HEK293 (cell line): ENCODE results near the gene PPP1R15B.

Experiments
- CTCF ChIA-PET: fragments of 350-600 bp; formaldehyde crosslinking; extraction: SDS; loops from one replicate; lab custom pipeline; 2021; ENCODE audit warnings: antibody characterized with exemption; lab: Yijun Ruan, JAX
- POLR2A ChIA-PET: fragments of 300-600 bp; formaldehyde crosslinking; extraction: SDS; loops from one replicate; lab custom pipeline; 2020; ENCODE audit warnings: antibody characterized with exemption, inconsistent platforms; lab: Yijun Ruan, JAX
- H3K27ac ChIP-seq: fragments of 200-500 bp; sonication (Bioruptor generic); 2 replicates; pipeline ENCODE4 v1.5.1; 2014; ENCODE audit warnings: low read depth, low read length, control low read depth, inconsistent platforms; ENCODE audit errors: extremely low read depth
- H3K36me3 ChIP-seq, 2 experiments: fragments of 200-500 bp in 1 of 2; sonication (Bioruptor generic) in 1 of 2; 1 replicate in 1 of 2; 2 replicates in 1 of 2; pipeline ENCODE4 v1.5.1; 2014 to 2017; ENCODE audit warnings: inconsistent platforms in 2 of 2, low read length in 2 of 2; ENCODE audit not compliant: control insufficient read depth in 2 of 2, insufficient read depth in 1 of 2
- H3K4me1 ChIP-seq: fragments of 200-500 bp; sonication (Bioruptor generic); 2 replicates; pipeline ENCODE4 v1.5.1; 2014; ENCODE audit warnings: mild to moderate bottlenecking, low read length, inconsistent platforms; ENCODE audit not compliant: control insufficient read depth, insufficient read depth
- H3K4me3 ChIP-seq: 2 replicates; pipeline ENCODE4 v1.5.1; 2011; ENCODE audit warnings: low read depth, mild to moderate bottlenecking, control low read depth, low read length, moderate library complexity
- H3K9me3 ChIP-seq: fragments of 200-500 bp; sonication (Bioruptor generic); 2 replicates; pipeline ENCODE4 v1.5.1; 2014; ENCODE audit warnings: low read depth, low read length, inconsistent platforms; ENCODE audit not compliant: control insufficient read depth, insufficient read depth
- BCL11B ChIP-seq: fragments of 450-650 bp; formaldehyde crosslinking; IDR thresholded peaks from 2 replicates; pipeline ENCODE4 v1.5.1; 2016; ENCODE audit warnings: low read depth, missing biosample characterization, missing genetic modification characterization
- CTCF ChIP-seq: fragments of 450-650 bp; formaldehyde crosslinking; IDR thresholded peaks from 2 replicates; pipeline ENCODE4 v1.5.1; 2016; ENCODE audit warnings: missing biosample characterization, missing genetic modification characterization
- EGR2 ChIP-seq: fragments of 450-650 bp; formaldehyde crosslinking; IDR thresholded peaks from 2 replicates; pipeline ENCODE4 v1.5.1; 2016; ENCODE audit warnings: low read depth, missing biosample characterization, missing genetic modification characterization
- HOXC10 ChIP-seq: sonication (generic); formaldehyde crosslinking; IDR thresholded peaks from 2 replicates; pipeline ENCODE4 v1.8.1; 2023; ENCODE audit warnings: mild to moderate bottlenecking, missing genetic modification reagents
- IKZF3 ChIP-seq: fragments of 450-650 bp; IDR thresholded peaks from 2 replicates; pipeline ENCODE4 v1.5.0; 2018; ENCODE audit warnings: missing biosample characterization, mild to moderate bottlenecking, missing genetic modification characterization, moderate library complexity
- SCRT1 ChIP-seq: fragments of 450-650 bp; formaldehyde crosslinking; IDR thresholded peaks from 2 replicates; pipeline ENCODE4 v1.5.1; 2016; ENCODE audit warnings: missing biosample characterization, missing genetic modification characterization, borderline replicate concordance
- ZBTB8A ChIP-seq: fragments of 450-650 bp; formaldehyde crosslinking; IDR thresholded peaks from 2 replicates; pipeline ENCODE4 v1.5.1; 2016; ENCODE audit warnings: missing biosample characterization, missing genetic modification characterization
- ZFHX2 ChIP-seq: fragments of 450-650 bp; formaldehyde crosslinking; conservative IDR thresholded peaks from 2 replicates; pipeline ENCODE4 v1.5.1; 2016; ENCODE audit warnings: missing biosample characterization, missing genetic modification characterization
- ZFP41 ChIP-seq: fragments of 450-650 bp; formaldehyde crosslinking; IDR thresholded peaks from 2 replicates; pipeline ENCODE4 v1.5.1; 2016; ENCODE audit warnings: missing biosample characterization, missing genetic modification characterization, borderline replicate concordance
- ZNF140 ChIP-seq: fragments of 450-650 bp; formaldehyde crosslinking; IDR thresholded peaks from 2 replicates; pipeline ENCODE4 v1.5.1; 2016; ENCODE audit warnings: missing biosample characterization, missing genetic modification characterization
- ZNF16 ChIP-seq: fragments of 450-650 bp; formaldehyde crosslinking; IDR thresholded peaks from 2 replicates; pipeline ENCODE4 v1.5.1; 2016; ENCODE audit warnings: low read depth, missing biosample characterization, missing genetic modification characterization
- ZNF335 ChIP-seq: fragments of 450-650 bp; formaldehyde crosslinking; conservative IDR thresholded peaks from 2 replicates; pipeline ENCODE4 v1.5.1; 2016; ENCODE audit warnings: missing biosample characterization, missing genetic modification characterization
- ZNF362 ChIP-seq: fragments of 450-650 bp; formaldehyde crosslinking; IDR thresholded peaks from 2 replicates; pipeline ENCODE4 v1.5.1; 2016; ENCODE audit warnings: missing biosample characterization, missing genetic modification characterization
- ZNF391 ChIP-seq: fragments of 450-650 bp; formaldehyde crosslinking; IDR thresholded peaks from 2 replicates; pipeline ENCODE4 v1.5.1; 2016; ENCODE audit warnings: low read depth, missing biosample characterization, missing genetic modification characterization, borderline replicate concordance
- ZNF416 ChIP-seq: fragments of 450-650 bp; formaldehyde crosslinking; IDR thresholded peaks from 2 replicates; pipeline ENCODE4 v1.5.1; 2016; ENCODE audit warnings: missing biosample characterization, missing genetic modification characterization
- ZNF549 ChIP-seq: fragments of 450-650 bp; IDR thresholded peaks from 2 replicates; pipeline ENCODE4 v1.5.1; 2018; ENCODE audit warnings: missing biosample characterization, missing genetic modification characterization, mild to moderate bottlenecking, inconsistent platforms, moderate library complexity
- ZNF585B ChIP-seq: fragments of 450-650 bp; formaldehyde crosslinking; IDR thresholded peaks from 2 replicates; pipeline ENCODE4 v1.5.1; 2016; ENCODE audit warnings: missing biosample characterization, missing genetic modification characterization
- ZNF600 ChIP-seq: fragments of 450-650 bp; formaldehyde crosslinking; IDR thresholded peaks from 2 replicates; pipeline ENCODE4 v1.5.1; 2016; ENCODE audit warnings: missing biosample characterization, missing genetic modification characterization
- ZNF654 ChIP-seq: fragments of 450-650 bp; formaldehyde crosslinking; IDR thresholded peaks from 2 replicates; pipeline ENCODE4 v1.5.1; 2016; ENCODE audit warnings: low read depth, missing biosample characterization, missing genetic modification characterization
- ZNF660 ChIP-seq: fragments of 450-650 bp; IDR thresholded peaks from 2 replicates; pipeline ENCODE4 v1.5.1; 2018; ENCODE audit warnings: missing biosample characterization, mild to moderate bottlenecking, missing genetic modification characterization
- TF ChIP-seq, protein P1 (sequence below): fragments of 450-650 bp; formaldehyde crosslinking; IDR thresholded peaks from 2 replicates; pipeline ENCODE4 v1.5.1; 2016; ENCODE audit warnings: missing biosample characterization, missing genetic modification characterization, borderline replicate concordance
- TF ChIP-seq, protein P2 (sequence below): fragments of 450-650 bp; formaldehyde crosslinking; IDR thresholded peaks from 2 replicates; pipeline ENCODE4 v1.5.1; 2016; ENCODE audit warnings: missing biosample characterization, missing genetic modification characterization
- TF ChIP-seq, protein P3 (sequence below): fragments of 450-650 bp; formaldehyde crosslinking; IDR thresholded peaks from 2 replicates; pipeline ENCODE4 v1.5.1; 2016; ENCODE audit warnings: missing biosample characterization, missing genetic modification characterization
- TF ChIP-seq, protein P4 (sequence below): fragments of 450-650 bp; IDR thresholded peaks from 2 replicates; pipeline ENCODE4 v1.5.1; 2018; ENCODE audit warnings: missing biosample characterization, missing genetic modification characterization

PPP1R15B gene

DNA sequence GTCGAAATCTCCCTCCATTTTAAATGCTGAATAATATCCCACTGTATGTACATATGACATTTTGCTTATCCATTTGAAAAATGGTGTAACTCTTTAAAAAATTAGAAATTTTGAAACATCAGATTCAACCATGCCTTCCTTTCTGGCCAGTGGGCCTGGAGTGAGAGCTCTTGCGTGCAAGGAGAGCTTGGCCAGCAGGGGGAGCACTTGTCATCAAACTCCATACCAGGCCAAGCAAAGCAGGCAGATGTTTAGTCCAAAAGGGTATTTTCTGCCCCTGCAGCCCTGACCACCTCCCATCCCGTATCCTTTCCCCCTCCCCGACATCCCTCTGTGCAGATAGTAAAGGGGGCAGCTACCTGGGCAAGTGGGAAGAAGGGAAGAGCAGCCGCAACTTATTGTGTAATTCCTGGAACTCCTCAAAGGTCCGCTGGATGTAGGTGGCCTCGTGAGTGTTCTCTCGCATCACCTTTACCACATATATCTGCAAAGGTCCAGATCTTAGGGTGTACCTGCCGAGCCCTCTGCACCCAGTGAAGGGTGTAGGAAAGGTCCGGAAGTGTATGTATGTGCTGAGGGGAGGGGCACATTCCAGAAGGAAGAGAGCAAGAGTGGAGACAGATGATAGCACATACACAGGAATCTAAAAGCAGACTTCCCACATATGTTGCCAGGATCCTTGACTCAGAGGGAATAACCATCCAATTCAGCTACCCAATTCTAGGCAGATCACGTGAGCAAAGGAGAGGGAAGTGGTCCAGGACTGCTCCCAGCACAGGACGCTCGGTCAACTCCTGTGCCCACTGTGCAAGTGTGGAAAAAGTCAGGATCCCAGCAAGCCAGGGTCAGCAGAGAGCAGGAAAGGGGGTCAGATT is 19.9 kb upstream of the PPP1R15B start:
- Histone ChIP-seq H3K27ac (no peak overlapping the region), H3K9me3 (no peaks in the 10 kb centered on the region), H3K4me1 (no peaks in the 10 kb centered on the region), H3K4me3 (no peak overlapping the region), H3K36me3 (peaks cover 0 to 35% of the 10 kb centered on the region in 2 experiments; a peak in 1 of 3 replicates)
- ChIA-PET POLR2A (interaction anchor here (0.7 to 1.8 kb wide), 3 partner anchors 9 to 62 kb away, joined by 3 to 7 read pairs (median 3); partner anchors contain the start of gene PIK3C2B), CTCF (interaction anchor here (0.5 to 7.6 kb wide), 33 partner anchors 9 to 376 kb away, joined by 3 to 147 read pairs (median 4); partner anchors contain the start of gene PIK3C2B)
- TF ChIP-seq ZNF391 (tag by site-specific recombination) (no peak), ZBTB8A (tag by site-specific recombination) (no peak), SCRT1 (tag by site-specific recombination) (no peak), ZNF16 (tag by site-specific recombination) (no peak), ZNF549 (tag by site-specific recombination) (no peak), ZNF416 (tag by site-specific recombination) (no peak), ZNF362 (tag by site-specific recombination) (no peak), ZNF600 (tag by site-specific recombination) (peak; percentile 41; the same call in 1 of the 2 replicates), BCL11B (tag by site-specific recombination) (no peak), HOXC10 (CRISPR knock-in tag) (no peak), ZFP41 (tag by site-specific recombination) (no peak), ZNF654 (tag by site-specific recombination) (peak; percentile 43), ZNF140 (tag by site-specific recombination) (no peak), ZNF335 (tag by site-specific recombination) (0 out of 2 replicates have a peak, but pooled peaks have one; percentile 22), IKZF3 (tag by site-specific recombination) (no peak), CTCF (peak; percentile 50; the same call in 1 of the 2 replicates), EGR2 (tag by site-specific recombination) (no peak), ZNF660 (tag by site-specific recombination) (0 out of 2 replicates have a peak, but pooled peaks have one; percentile 24), ZNF585B (tag by site-specific recombination) (no peak), ZFHX2 (tag by site-specific recombination) (no peak)
- TF ChIP-seq, protein P1, sequence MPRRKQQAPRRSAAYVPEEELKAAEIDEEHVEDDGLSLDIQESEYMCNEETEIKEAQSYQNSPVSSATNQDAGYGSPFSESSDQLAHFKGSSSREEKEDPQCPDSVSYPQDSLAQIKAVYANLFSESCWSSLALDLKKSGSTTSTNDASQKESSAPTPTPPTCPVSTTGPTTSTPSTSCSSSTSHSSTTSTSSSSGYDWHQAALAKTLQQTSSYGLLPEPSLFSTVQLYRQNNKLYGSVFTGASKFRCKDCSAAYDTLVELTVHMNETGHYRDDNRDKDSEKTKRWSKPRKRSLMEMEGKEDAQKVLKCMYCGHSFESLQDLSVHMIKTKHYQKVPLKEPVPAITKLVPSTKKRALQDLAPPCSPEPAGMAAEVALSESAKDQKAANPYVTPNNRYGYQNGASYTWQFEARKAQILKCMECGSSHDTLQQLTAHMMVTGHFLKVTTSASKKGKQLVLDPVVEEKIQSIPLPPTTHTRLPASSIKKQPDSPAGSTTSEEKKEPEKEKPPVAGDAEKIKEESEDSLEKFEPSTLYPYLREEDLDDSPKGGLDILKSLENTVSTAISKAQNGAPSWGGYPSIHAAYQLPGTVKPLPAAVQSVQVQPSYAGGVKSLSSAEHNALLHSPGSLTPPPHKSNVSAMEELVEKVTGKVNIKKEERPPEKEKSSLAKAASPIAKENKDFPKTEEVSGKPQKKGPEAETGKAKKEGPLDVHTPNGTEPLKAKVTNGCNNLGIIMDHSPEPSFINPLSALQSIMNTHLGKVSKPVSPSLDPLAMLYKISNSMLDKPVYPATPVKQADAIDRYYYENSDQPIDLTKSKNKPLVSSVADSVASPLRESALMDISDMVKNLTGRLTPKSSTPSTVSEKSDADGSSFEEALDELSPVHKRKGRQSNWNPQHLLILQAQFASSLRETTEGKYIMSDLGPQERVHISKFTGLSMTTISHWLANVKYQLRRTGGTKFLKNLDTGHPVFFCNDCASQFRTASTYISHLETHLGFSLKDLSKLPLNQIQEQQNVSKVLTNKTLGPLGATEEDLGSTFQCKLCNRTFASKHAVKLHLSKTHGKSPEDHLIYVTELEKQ (tag by site-specific recombination) = no peak
- TF ChIP-seq, protein P2, sequence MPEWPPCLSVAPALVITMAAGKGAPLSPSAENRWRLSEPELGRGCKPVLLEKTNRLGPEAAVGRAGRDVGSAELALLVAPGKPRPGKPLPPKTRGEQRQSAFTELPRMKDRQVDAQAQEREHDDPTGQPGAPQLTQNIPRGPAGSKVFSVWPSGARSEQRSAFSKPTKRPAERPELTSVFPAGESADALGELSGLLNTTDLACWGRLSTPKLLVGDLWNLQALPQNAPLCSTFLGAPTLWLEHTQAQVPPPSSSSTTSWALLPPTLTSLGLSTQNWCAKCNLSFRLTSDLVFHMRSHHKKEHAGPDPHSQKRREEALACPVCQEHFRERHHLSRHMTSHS (tag by site-specific recombination) = no peak
- TF ChIP-seq, protein P3, sequence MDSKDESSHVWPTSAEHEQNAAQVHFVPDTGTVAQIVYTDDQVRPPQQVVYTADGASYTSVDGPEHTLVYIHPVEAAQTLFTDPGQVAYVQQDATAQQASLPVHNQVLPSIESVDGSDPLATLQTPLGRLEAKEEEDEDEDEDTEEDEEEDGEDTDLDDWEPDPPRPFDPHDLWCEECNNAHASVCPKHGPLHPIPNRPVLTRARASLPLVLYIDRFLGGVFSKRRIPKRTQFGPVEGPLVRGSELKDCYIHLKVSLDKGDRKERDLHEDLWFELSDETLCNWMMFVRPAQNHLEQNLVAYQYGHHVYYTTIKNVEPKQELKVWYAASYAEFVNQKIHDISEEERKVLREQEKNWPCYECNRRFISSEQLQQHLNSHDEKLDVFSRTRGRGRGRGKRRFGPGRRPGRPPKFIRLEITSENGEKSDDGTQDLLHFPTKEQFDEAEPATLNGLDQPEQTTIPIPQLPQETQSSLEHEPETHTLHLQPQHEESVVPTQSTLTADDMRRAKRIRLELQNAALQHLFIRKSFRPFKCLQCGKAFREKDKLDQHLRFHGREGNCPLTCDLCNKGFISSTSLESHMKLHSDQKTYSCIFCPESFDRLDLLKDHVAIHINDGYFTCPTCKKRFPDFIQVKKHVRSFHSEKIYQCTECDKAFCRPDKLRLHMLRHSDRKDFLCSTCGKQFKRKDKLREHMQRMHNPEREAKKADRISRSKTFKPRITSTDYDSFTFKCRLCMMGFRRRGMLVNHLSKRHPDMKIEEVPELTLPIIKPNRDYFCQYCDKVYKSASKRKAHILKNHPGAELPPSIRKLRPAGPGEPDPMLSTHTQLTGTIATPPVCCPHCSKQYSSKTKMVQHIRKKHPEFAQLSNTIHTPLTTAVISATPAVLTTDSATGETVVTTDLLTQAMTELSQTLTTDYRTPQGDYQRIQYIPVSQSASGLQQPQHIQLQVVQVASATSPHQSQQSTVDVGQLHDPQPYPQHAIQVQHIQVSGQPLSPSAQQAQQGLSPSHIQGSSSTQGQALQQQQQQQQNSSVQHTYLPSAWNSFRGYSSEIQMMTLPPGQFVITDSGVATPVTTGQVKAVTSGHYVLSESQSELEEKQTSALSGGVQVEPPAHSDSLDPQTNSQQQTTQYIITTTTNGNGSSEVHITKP (tag by site-specific recombination) = no peak
- TF ChIP-seq, protein P4, sequence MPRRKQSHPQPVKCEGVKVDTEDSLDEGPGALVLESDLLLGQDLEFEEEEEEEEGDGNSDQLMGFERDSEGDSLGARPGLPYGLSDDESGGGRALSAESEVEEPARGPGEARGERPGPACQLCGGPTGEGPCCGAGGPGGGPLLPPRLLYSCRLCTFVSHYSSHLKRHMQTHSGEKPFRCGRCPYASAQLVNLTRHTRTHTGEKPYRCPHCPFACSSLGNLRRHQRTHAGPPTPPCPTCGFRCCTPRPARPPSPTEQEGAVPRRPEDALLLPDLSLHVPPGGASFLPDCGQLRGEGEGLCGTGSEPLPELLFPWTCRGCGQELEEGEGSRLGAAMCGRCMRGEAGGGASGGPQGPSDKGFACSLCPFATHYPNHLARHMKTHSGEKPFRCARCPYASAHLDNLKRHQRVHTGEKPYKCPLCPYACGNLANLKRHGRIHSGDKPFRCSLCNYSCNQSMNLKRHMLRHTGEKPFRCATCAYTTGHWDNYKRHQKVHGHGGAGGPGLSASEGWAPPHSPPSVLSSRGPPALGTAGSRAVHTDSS (tag by site-specific recombination) = no peak
